ES-I3 (cell line): ENCODE data around the gene SCN4A.
"Not testable (repeated sequence)": the region's sequence is repeated elsewhere in the genome, so short reads cannot be mapped to it uniquely, and the experiment has no call there.

Experiments used
- H3K36me3 ChIP-seq: 2 replicates; pipeline ENCODE4 v1.6.1; 2013; ENCODE audit warnings: mild to moderate bottlenecking, low read length, control low read depth, moderate library complexity; ENCODE audit not compliant: insufficient read depth
- H3K4me1 ChIP-seq: 2 replicates; pipeline ENCODE4 v1.6.1; 2013; ENCODE audit warnings: mild to moderate bottlenecking, control low read depth, low read length; ENCODE audit not compliant: insufficient read depth
- H3K9ac ChIP-seq: 2 replicates; pipeline ENCODE4 v1.6.1; 2013; ENCODE audit warnings: low read depth, mild to moderate bottlenecking, low read length, moderate library complexity
- H3K9me3 ChIP-seq: 2 replicates; pipeline ENCODE4 v1.6.1; 2013; ENCODE audit warnings: mild to moderate bottlenecking, low read length, moderate library complexity; ENCODE audit not compliant: control insufficient read depth, insufficient read depth

The SCN4A gene

DNA sequence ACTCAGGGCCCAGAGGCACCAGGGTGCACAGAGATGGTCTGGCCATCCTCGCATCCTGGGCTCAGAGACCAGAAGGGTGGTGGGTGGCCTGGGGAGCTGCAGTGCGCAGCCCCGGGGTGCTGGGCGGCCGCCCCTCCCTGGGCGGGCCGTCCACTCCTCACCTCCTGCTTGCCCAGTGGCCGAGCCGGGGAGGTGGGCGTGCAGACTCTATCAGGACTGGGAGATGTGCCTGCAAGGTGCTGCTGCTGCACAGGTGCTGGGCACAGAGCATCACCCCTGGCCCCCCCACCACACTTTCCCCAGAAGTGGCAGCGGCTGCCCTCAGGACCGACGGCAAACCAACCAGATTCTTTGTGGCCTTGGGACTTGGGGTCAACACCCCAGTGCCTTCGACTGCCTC is at the start of gene SCN4A:
Gene SCN4A, minus strand, starts transcription at position 123 of the 400 bp plus-strand sequence. Its CDS starts 77 bp downstream, at position 46.
- H3K9me3 ChIP-seq = no peaks in the 10 kb centered on the region; the same call in 1 of the 2 replicates
- peaks cover 13% of the 10 kb centered on the region; the same call in 1 of the 2 replicates for H3K4me1 ChIP-seq
- no peaks in the 10 kb centered on the region for H3K36me3 ChIP-seq
- no peak within 1 kb of the TSS for H3K9ac ChIP-seq

DNA sequence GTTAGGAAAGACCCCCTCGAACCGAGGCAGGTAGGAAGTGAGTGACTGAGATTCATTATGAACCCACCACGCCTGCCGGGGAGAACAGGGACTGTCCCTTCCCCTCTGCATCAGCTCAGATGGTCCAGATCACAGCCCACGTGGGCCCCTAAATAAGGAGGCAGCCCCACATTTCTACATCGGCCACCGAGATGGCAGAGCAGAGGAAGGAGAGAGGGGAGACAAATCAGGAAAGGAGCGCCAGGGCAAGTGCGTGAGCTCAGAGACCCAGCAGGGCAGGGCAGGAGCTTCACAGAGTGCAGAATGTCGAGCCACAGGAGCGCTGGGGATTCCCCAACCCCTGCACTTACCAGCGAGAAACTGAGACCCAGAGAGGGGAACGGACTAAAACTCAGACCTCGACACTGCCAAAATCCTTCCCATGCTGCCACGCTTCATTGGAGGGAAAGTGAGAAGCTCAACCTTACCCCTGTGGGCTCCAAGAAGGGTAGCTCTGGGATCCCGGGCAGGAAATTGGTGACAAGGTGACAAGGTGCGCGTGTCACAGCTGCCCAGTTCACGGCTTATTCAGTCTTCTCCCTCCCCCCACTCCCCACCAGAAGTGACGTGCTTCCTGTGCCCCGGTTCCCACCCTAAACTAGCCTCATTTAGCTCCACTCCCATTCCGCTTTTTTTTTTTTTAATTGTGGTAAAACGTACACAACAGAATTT is 47.5 kb upstream of the SCN4A start, which contains the start of gene ICAM2:
Gene ICAM2, minus strand, starts transcription at position 578 of the 711 bp plus-strand sequence. CDS start 13,942 bp downstream, outside the sequence.
- H3K9me3 ChIP-seq = no peaks in the 10 kb centered on the region
- H3K9ac ChIP-seq = peak within 1 kb of the TSS; percentile 33; the same call in 1 of the 2 replicates
- H3K36me3 ChIP-seq = no peaks in the 10 kb centered on the region
- H3K4me1 ChIP-seq = peaks cover 4% of the 10 kb centered on the region; the same call in 1 of the 2 replicates

DNA sequence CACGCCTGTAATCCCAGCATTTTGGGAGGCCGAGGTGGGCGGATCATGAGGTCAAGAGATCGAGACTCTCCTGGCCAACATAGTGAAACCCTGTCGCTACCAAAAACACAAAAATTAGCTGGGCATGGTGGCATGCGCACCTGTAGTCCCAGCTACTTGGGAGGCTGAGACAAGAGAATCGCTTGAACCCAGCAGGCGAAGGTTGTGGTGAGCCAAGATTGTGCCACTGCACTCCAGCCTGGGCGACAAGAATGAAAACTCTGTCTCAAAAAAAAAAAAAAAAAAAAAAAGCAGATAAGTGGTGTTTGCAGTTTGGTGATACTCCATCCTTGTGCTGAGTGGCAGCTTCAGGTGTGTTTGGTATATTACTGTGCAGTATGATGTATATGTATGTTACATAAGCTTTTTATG is 46.8 kb upstream of the SCN4A start:
- H3K9ac ChIP-seq, H3K4me1 ChIP-seq, H3K36me3 ChIP-seq, H3K9me3 ChIP-seq: not testable (repeated sequence)

DNA sequence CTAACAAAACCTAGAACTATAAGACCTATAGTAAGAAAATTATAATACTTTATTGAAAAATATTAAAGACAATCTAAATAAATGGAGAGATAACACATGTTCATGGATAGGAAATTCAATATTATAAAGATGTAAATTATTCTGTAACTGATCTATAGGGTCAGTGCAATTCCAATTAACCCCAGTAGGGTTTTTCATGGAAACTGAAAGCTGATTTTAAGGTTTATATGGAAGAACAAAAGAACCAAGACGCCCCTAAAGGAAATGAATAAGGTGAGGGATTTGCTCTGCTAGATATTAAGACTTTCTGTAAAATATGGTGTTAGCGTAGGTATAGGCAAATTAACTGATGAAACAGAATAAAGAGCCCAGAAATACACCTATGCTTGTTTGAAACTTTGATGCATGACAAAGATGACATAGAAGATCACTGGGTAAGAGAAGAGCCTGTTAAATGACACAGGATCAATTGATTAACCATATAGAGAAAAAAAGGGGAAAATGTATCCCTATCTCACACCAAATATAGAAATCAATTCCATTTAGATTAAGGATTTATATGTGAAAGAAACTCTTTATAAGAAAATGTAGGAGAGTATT is 44.8 kb upstream of the SCN4A start:
- Histone ChIP-seq H3K9me3 (no peaks in the 10 kb centered on the region), H3K9ac (no peak overlapping the region), H3K4me1 (peaks cover 4% of the 10 kb centered on the region; the same call in 1 of the 2 replicates), H3K36me3 (no peaks in the 10 kb centered on the region)

DNA sequence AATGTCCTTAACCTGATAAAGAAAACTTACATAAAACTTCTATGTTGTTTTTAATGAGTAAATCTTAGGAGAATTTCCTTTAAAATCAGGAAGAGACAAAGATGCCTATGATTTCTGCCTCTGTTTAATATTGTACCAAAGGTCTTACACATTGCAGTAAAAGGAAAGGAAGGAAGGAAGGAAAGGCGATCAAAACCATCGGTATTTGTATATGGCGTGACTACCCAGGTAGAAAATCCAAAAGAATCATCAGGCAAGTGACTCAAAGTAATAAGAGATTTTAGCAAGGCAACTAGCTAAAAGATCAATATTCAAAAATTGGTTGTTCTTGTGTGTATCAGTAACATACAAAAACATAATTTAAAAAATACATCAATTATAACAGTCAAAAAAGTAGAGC is 44.3 kb upstream of the SCN4A start:
- no peak overlapping the region for H3K9ac ChIP-seq
- H3K4me1 ChIP-seq = peaks cover 4% of the 10 kb centered on the region; the same call in 1 of the 2 replicates
- H3K36me3 ChIP-seq = no peaks in the 10 kb centered on the region
- H3K9me3 ChIP-seq = no peaks in the 10 kb centered on the region

- no peak overlapping the region for H3K9ac ChIP-seq
- H3K4me1 ChIP-seq = peaks cover 4% of the 10 kb centered on the region; the same call in 1 of the 2 replicates
- no peaks in the 10 kb centered on the region for H3K9me3 ChIP-seq
- H3K36me3 ChIP-seq = no peaks in the 10 kb centered on the region
These were observed 43.6 kb upstream of the SCN4A start for GRCh38 chr17:64016231-64016784.

DNA sequence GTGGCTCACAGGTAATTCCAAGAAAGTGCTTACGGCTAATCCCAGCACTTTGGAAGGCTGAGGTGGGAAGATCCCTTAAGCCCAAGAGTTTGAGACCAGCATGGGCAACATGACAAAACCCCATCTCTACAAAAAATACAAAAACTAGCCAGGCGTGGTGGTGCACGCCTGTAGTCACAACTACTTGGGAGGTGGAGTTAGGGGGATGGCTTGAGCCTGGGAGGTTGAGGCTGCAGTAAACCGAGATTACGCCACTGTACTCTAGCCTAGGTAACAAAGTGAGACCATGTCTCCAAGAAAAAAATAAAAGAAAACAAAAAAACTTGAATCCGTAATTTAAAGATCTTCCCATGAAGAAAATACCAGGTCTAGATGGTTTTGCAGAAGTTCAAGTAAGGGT is 42.7 kb upstream of the SCN4A start:
- Histone ChIP-seq H3K9me3 (no peaks in the 10 kb centered on the region), H3K9ac (no peak overlapping the region), H3K36me3 (no peaks in the 10 kb centered on the region), H3K4me1 (peaks cover 4% of the 10 kb centered on the region; the same call in 1 of the 2 replicates)

DNA sequence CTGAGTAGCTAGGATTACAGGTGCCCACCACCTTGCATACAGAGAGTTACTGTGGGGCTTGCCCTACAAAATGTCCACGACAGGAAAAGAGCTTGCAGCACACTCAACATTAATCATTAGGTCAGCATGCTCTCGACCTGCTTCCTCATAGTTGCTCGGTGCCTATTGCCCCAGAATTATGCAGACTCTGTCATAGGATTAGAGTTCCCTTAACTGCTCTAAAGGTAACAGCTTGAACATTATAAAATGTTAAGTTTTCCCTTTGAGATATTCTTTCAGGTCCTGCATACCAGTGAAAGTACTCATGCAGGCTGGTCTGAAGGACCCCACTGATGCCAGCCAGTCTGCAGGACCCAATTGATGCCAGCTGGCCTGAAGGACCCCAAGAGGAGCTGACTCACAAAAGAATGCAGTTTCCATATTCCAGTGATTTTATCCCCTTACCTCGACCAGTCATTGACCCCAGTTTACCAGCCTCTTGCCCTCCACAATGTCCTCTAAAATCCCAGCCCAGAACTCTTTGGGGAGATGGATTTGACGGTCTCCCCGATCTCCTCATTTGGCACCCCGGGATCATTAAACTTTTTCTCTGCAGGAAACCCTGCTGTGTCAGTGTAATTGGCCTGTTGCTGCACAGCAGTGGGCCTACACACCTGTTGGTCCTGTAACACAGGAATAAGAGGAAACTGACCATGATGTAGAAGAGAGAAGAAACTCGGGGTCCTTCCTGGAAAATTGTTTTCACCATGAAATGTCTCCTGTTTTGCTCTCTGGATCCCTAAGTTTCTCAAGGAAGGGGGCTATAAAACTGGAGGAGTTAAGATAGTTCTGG is 37.1 kb upstream of the SCN4A start:
- H3K9me3 ChIP-seq = no peaks in the 10 kb centered on the region
- peaks cover 10% of the 10 kb centered on the region; the same call in 1 of the 2 replicates for H3K4me1 ChIP-seq
- no peaks in the 10 kb centered on the region for H3K36me3 ChIP-seq
- H3K9ac ChIP-seq = no peak overlapping the region

- Histone ChIP-seq H3K9me3 (no peaks in the 10 kb centered on the region), H3K36me3 (no peaks in the 10 kb centered on the region), H3K9ac (no peak overlapping the region), H3K4me1 (peaks cover 10% of the 10 kb centered on the region; the same call in 1 of the 2 replicates)
These were observed 36.1 kb upstream of the SCN4A start for GRCh38 chr17:64008830-64009229.

GRCh38 chr17:64008346-64008745 is 35.6 kb upstream of the SCN4A start:
- Histone ChIP-seq H3K9ac (no peak overlapping the region), H3K36me3 (no peaks in the 10 kb centered on the region), H3K9me3 (no peaks in the 10 kb centered on the region), H3K4me1 (peaks cover 10% of the 10 kb centered on the region; the same call in 1 of the 2 replicates)

GRCh38 chr17:64007838-64008282 is 35.1 kb upstream of the SCN4A start:
- no peaks in the 10 kb centered on the region for H3K9me3 ChIP-seq
- H3K4me1 ChIP-seq = peaks cover 10% of the 10 kb centered on the region; the same call in 1 of the 2 replicates
- H3K9ac ChIP-seq = no peak overlapping the region
- no peaks in the 10 kb centered on the region for H3K36me3 ChIP-seq

DNA sequence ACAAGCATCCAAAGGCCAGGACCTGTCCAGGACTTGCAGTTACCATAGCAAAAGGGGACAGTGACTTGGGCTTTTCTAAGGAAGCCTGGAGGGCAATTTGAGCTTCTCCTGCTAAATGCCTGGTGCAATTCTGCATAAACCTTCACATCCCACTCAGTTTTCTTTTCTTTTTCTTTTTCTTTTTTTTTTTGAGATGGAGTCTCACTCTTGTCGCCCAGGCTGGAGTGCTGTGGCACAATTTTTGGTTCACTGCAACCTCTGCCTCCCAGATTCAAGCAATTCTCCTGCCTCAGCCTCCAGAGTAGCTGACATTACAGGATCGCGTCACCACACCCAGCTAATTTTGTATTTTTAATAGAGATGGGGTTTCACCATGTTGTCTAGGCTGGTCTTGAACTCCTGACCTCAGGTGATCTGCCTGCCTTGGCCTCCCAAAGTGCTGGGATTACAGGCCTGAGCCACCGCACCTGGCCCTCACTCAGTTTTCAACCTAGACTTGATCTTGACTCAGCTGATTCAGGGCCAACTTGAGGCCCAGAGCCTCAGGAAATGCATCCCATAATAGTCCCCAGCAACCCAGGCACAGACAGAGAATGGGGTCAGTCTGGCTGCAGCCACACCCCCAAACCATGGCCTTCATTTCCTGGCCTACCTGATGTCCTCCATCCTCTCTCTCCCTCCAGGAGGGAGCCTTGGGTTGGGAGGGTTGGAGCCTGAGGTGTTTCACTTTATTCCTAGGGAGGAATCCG is 34.5 kb upstream of the SCN4A start:
- not testable (repeated sequence) for H3K4me1 ChIP-seq, H3K36me3 ChIP-seq, H3K9me3 ChIP-seq, H3K9ac ChIP-seq

DNA sequence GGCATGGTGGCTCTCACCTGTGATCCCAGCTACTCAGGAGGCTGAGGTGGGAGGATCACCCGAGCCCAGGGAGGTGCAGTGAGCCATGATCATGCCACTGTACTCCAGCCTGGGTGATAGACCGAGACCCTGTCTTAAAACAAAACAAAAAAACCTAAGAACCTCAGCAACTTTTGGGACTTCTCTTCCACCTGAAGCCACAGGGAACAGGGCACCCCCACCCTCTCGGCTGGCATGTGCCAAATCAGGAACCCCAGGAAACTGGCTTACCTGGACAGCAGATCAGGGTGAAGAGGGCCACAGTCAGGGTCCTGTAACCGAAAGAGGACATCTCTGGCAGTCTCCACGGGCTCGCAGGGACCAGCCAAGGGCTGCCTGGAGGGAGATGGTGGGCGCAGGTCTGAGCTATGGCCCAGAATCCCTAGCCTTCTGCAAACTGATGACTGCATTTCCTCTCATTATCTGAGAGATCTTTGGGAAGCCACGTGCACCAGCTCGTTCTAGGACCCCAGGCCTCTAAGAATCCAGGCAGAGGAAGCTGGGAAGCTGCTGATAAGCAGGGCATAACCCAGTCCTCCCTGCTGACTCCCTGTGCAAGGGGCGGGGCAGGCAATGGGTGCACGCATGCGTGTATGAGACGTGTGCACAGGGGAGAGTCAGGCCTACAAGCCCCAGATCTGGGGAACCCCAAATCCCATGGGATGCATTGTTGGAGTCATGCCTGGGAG is 33.8 kb upstream of the SCN4A start:
- no peak overlapping the region for H3K9ac ChIP-seq
- H3K9me3 ChIP-seq = no peaks in the 10 kb centered on the region
- H3K36me3 ChIP-seq = no peaks in the 10 kb centered on the region
- H3K4me1 ChIP-seq = peaks cover 10% of the 10 kb centered on the region; the same call in 1 of the 2 replicates
